ENCODE measurements around the gene GFY.

The GFY gene

GRCh38 chr19:49398001-49398615 lies 27.1 kb upstream of the GFY start:
- Histone ChIP-seq H3K36me3 (ENCODE audit: insufficient read depth, insufficient read length, low read length) (no peaks in the 10 kb centered on the region), H3K4me3 (ENCODE audit: insufficient read length, low read depth) (no peak overlapping the region), H3K27me3 (ENCODE audit: insufficient read depth, insufficient read length) (no peaks in the 10 kb centered on the region), H3K9ac (ENCODE audit: insufficient read length, low read depth) (no peak overlapping the region), H3K4me1 (ENCODE audit: insufficient read depth, insufficient read length) (peaks cover 23% of the 10 kb centered on the region), H3K9me3 (ENCODE audit: insufficient read depth, low read length) (no peaks in the 10 kb centered on the region)
- TF ChIP-seq SUZ12 (IDR thresholded peaks at IDR 0.05; ENCODE audit: extremely low read depth, insufficient read depth, insufficient read length), result no peak
- no peak for DNase-seq (ENCODE audit: low read depth, low spot score)

GRCh38 chr19:49398931-49399330 lies 26.3 kb upstream of the GFY start:
- Histone ChIP-seq H3K9ac (ENCODE audit: insufficient read length, low read depth) (no peak overlapping the region), H3K27me3 (ENCODE audit: insufficient read depth, insufficient read length) (no peaks in the 10 kb centered on the region), H3K4me3 (ENCODE audit: insufficient read length, low read depth) (no peak overlapping the region), H3K36me3 (ENCODE audit: insufficient read depth, insufficient read length, low read length) (no peaks in the 10 kb centered on the region), H3K9me3 (ENCODE audit: insufficient read depth, low read length) (no peaks in the 10 kb centered on the region), H3K4me1 (ENCODE audit: insufficient read depth, insufficient read length) (peaks cover 22% of the 10 kb centered on the region)
- no peak for DNase-seq (ENCODE audit: low read depth, low spot score)
- TF ChIP-seq YY1 (IDR thresholded peaks at IDR 0.05; ENCODE audit: insufficient read depth, insufficient read length) (no peak), ZNF274 (IDR thresholded peaks at IDR 0.05; ENCODE audit: low read depth, low read length) (no peak)

GRCh38 chr19:49400029-49400428 lies 25.2 kb upstream of the GFY start:
- Histone ChIP-seq H3K9me3 (ENCODE audit: insufficient read depth, low read length) (no peaks in the 10 kb centered on the region), H3K4me3 (ENCODE audit: insufficient read length, low read depth) (no peak overlapping the region), H3K36me3 (ENCODE audit: insufficient read depth, insufficient read length, low read length) (no peaks in the 10 kb centered on the region), H3K27me3 (ENCODE audit: insufficient read depth, insufficient read length) (no peaks in the 10 kb centered on the region), H3K9ac (ENCODE audit: insufficient read length, low read depth) (no peak overlapping the region), H3K4me1 (ENCODE audit: insufficient read depth, insufficient read length) (peaks cover 27% of the 10 kb centered on the region)
- no peak for TF ChIP-seq YY1 (IDR thresholded peaks at IDR 0.05; ENCODE audit: insufficient read depth, insufficient read length)
- no peak for TF ChIP-seq SUZ12 (IDR thresholded peaks at IDR 0.05; ENCODE audit: extremely low read depth, insufficient read depth, insufficient read length)
- no peak for TF ChIP-seq ZNF274 (IDR thresholded peaks at IDR 0.05; ENCODE audit: low read depth, low read length)
- DNase-seq (ENCODE audit: low read depth, low spot score), result no peak

- H3K4me3 ChIP-seq (ENCODE audit: insufficient read length, low read depth), result peak overlapping the region; percentile 15
- no peaks in the 10 kb centered on the region for H3K36me3 ChIP-seq (ENCODE audit: insufficient read depth, insufficient read length, low read length)
- no peaks in the 10 kb centered on the region for H3K27me3 ChIP-seq (ENCODE audit: insufficient read depth, insufficient read length)
- H3K9ac ChIP-seq (ENCODE audit: insufficient read length, low read depth), result peak overlapping the region; percentile 64
- DNase-seq (ENCODE audit: low read depth, low spot score), result peak; percentile 57
- TF ChIP-seq SUZ12 (IDR thresholded peaks at IDR 0.05; ENCODE audit: extremely low read depth, insufficient read depth, insufficient read length) (no peak), YY1 (IDR thresholded peaks at IDR 0.05; ENCODE audit: insufficient read depth, insufficient read length) (no peak), ZNF274 (IDR thresholded peaks at IDR 0.05; ENCODE audit: low read depth, low read length) (no peak)
- H3K4me1 ChIP-seq (ENCODE audit: insufficient read depth, insufficient read length), result peaks cover 21% of the 10 kb centered on the region
- H3K9me3 ChIP-seq (ENCODE audit: insufficient read depth, low read length), result no peaks in the 10 kb centered on the region
Measured at GRCh38 chr19:49403404-49404187, 21.6 kb upstream of the GFY start.

GRCh38 chr19:49407079-49407478 lies 18.1 kb upstream of the GFY start:
- Histone ChIP-seq H3K27me3 (ENCODE audit: insufficient read depth, insufficient read length) (no peaks in the 10 kb centered on the region), H3K9me3 (ENCODE audit: insufficient read depth, low read length) (no peaks in the 10 kb centered on the region), H3K36me3 (ENCODE audit: insufficient read depth, insufficient read length, low read length) (no peaks in the 10 kb centered on the region), H3K4me1 (ENCODE audit: insufficient read depth, insufficient read length) (peaks cover 15% of the 10 kb centered on the region), H3K4me3 (ENCODE audit: insufficient read length, low read depth) (no peak overlapping the region), H3K9ac (ENCODE audit: insufficient read length, low read depth) (no peak overlapping the region)
- TF ChIP-seq ZNF274 (IDR thresholded peaks at IDR 0.05; ENCODE audit: low read depth, low read length) (no peak), YY1 (IDR thresholded peaks at IDR 0.05; ENCODE audit: insufficient read depth, insufficient read length) (no peak), SUZ12 (IDR thresholded peaks at IDR 0.05; ENCODE audit: extremely low read depth, insufficient read depth, insufficient read length) (no peak)
- no peak for DNase-seq (ENCODE audit: low read depth, low spot score)

GRCh38 chr19:49407482-49408015 lies 17.6 kb upstream of the GFY start:
- H3K9ac ChIP-seq (ENCODE audit: insufficient read length, low read depth), result no peak overlapping the region

GRCh38 chr19:49408816-49409440 lies 16.3 kb upstream of the GFY start:
- H3K9me3 ChIP-seq (ENCODE audit: insufficient read depth, low read length), result no peaks in the 10 kb centered on the region
- H3K4me3 ChIP-seq (ENCODE audit: insufficient read length, low read depth), result no peak overlapping the region
- peaks cover 20% of the 10 kb centered on the region for H3K4me1 ChIP-seq (ENCODE audit: insufficient read depth, insufficient read length)
- no peak overlapping the region for H3K9ac ChIP-seq (ENCODE audit: insufficient read length, low read depth)
- H3K36me3 ChIP-seq (ENCODE audit: insufficient read depth, insufficient read length, low read length), result no peaks in the 10 kb centered on the region
- H3K27me3 ChIP-seq (ENCODE audit: insufficient read depth, insufficient read length), result no peaks in the 10 kb centered on the region
- TF ChIP-seq SUZ12 (IDR thresholded peaks at IDR 0.05; ENCODE audit: extremely low read depth, insufficient read depth, insufficient read length), result no peak
- TF ChIP-seq ZNF274 (IDR thresholded peaks at IDR 0.05; ENCODE audit: low read depth, low read length), result no peak
- DNase-seq (ENCODE audit: low read depth, low spot score), result no peak

More at GRCh38 chr19:49407482-49408015, 17.6 kb upstream of the GFY start:
- Histone ChIP-seq H3K9me3 (ENCODE audit: insufficient read depth, low read length) (no peaks in the 10 kb centered on the region), H3K36me3 (ENCODE audit: insufficient read depth, insufficient read length, low read length) (no peaks in the 10 kb centered on the region), H3K4me1 (ENCODE audit: insufficient read depth, insufficient read length) (peaks cover 15% of the 10 kb centered on the region), H3K4me3 (ENCODE audit: insufficient read length, low read depth) (no peak overlapping the region), H3K27me3 (ENCODE audit: insufficient read depth, insufficient read length) (no peaks in the 10 kb centered on the region)
- DNase-seq (ENCODE audit: low read depth, low spot score), result no peak
- TF ChIP-seq YY1 (IDR thresholded peaks at IDR 0.05; ENCODE audit: insufficient read depth, insufficient read length), result no peak
- no peak for TF ChIP-seq ZNF274 (IDR thresholded peaks at IDR 0.05; ENCODE audit: low read depth, low read length)
- TF ChIP-seq SUZ12 (IDR thresholded peaks at IDR 0.05; ENCODE audit: extremely low read depth, insufficient read depth, insufficient read length), result no peak

Measured in NT2/D1 (cell line).